ENCODE data around the gene RRAGA. TPM values are rescaled to one million over a fixed set of nuclear protein-coding genes. Genes with fewer than 3 reads are reported as not detected.

RRAGA gene
- total and polyA plus RNA-seq, 4 donors: 47.8 to 90.7 (median 66.1) TPM

DNA sequence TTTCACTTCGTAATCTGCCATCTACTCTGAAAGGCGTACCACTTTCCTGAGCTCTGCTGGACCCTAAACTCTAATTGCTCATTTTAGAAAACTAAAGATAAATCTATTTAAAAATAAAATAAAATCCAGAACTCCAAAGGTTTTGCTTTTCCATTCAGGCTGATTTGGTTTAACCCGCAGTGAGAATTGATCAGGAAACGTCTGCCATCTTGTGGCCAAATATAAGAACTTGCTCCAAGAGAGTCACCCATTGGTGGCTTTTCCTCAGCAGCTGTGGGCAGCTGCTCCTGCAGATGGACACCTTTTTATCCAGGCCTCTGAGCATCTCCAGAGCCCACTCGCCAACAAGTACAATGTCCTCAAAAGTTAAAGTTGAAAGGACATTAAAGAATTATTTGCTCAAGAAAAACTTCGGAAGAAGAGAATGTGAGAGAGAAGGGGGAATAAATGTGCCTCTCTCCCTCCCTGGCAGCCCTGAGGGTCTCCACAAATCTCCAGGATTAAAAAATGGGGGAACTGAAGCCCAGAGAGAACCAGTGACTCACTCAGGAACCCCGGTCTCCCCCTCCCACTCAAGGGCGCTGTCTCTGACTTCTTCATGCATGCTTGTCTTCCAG lies 20.3 kb upstream of the RRAGA start:
- Histone ChIP-seq H3K9ac (ENCODE audit: insufficient read depth in 1 of 2, low read length in 2 of 2) (peak overlapping the region in 1 of 2 donors; percentile 58), H3K27ac (ENCODE audit: low read depth in 1 of 2, low read length in 1 of 2) (no peak overlapping the region), H3K27me3 (ENCODE audit: control insufficient read depth in 3 of 3, insufficient read depth in 3 of 3, low read length in 2 of 3) (no peaks in the 10 kb centered on the region), H3K9me3 (ENCODE audit: control insufficient read depth in 4 of 4, insufficient read depth in 3 of 4, low read length in 3 of 4) (peaks cover 0 to 2% (median 0%) of the 10 kb centered on the region in 4 donors), H3K4me3 (no peak overlapping the region), H3K36me3 (ENCODE audit: control insufficient read depth in 4 of 4, insufficient read depth in 4 of 4, low read length in 4 of 4) (no peaks in the 10 kb centered on the region), H3K4me1 (ENCODE audit: control insufficient read depth in 5 of 5, insufficient read depth in 5 of 5, low read length in 5 of 5) (peaks cover 0 to 5% (median 0%) of the 10 kb centered on the region in 5 donors)
- TF ChIP-seq, protein P1, sequence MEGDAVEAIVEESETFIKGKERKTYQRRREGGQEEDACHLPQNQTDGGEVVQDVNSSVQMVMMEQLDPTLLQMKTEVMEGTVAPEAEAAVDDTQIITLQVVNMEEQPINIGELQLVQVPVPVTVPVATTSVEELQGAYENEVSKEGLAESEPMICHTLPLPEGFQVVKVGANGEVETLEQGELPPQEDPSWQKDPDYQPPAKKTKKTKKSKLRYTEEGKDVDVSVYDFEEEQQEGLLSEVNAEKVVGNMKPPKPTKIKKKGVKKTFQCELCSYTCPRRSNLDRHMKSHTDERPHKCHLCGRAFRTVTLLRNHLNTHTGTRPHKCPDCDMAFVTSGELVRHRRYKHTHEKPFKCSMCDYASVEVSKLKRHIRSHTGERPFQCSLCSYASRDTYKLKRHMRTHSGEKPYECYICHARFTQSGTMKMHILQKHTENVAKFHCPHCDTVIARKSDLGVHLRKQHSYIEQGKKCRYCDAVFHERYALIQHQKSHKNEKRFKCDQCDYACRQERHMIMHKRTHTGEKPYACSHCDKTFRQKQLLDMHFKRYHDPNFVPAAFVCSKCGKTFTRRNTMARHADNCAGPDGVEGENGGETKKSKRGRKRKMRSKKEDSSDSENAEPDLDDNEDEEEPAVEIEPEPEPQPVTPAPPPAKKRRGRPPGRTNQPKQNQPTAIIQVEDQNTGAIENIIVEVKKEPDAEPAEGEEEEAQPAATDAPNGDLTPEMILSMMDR (IDR thresholded peaks at IDR 0.05; ENCODE audit: control extremely low read depth, extremely low read depth): peak; percentile 43
- ATAC-seq (ENCODE audit: insufficient read depth, low FRiP score) (no peak), DNase-seq (peak; percentile 70 to 89 (median 88))
- WGBS, 2 donors: 35 to 44% methylated on average over 8 of the region's 8 CpGs

DNA sequence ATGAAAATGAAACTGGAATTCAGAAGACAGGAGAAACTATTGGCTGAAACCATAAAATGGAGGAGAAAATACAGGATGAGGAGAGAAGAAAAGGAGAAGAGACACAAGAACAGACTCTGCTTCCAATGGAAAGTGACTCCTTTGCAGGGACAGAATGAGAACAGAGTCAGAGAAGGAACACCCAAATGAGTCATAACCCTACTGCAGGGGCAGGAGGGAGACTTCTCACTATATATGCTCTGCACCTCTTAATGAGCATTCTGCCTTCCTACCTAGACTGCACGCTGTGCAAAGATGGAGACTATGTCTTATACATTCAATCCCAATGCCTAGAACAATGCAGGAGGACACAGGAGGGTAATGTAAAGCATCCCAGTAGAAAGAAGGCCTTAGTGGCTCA lies 18.3 kb upstream of the RRAGA start:
- no peak overlapping the region for H3K27ac ChIP-seq (ENCODE audit: low read depth in 1 of 2, low read length in 1 of 2)
- TF ChIP-seq, protein P1 (IDR thresholded peaks at IDR 0.05; ENCODE audit: control extremely low read depth, extremely low read depth): no peak
- no peaks in the 10 kb centered on the region for H3K27me3 ChIP-seq (ENCODE audit: control insufficient read depth in 3 of 3, insufficient read depth in 3 of 3, low read length in 2 of 3)
- no peaks in the 10 kb centered on the region for H3K36me3 ChIP-seq (ENCODE audit: control insufficient read depth in 4 of 4, insufficient read depth in 4 of 4, low read length in 4 of 4)
- H3K9ac ChIP-seq (ENCODE audit: insufficient read depth in 1 of 2, low read length in 2 of 2): no peak overlapping the region
- ATAC-seq (ENCODE audit: insufficient read depth, low FRiP score) (no peak), DNase-seq (no peak)
- peaks cover 0 to 5% (median 0%) of the 10 kb centered on the region in 5 donors for H3K4me1 ChIP-seq (ENCODE audit: control insufficient read depth in 5 of 5, insufficient read depth in 5 of 5, low read length in 5 of 5)
- 96 to 97% methylated on average over 1 of the region's 1 CpG for WGBS, 2 donors
- H3K4me3 ChIP-seq: no peak overlapping the region
- H3K9me3 ChIP-seq (ENCODE audit: control insufficient read depth in 4 of 4, insufficient read depth in 3 of 4, low read length in 3 of 4): no peaks in the 10 kb centered on the region

DNA sequence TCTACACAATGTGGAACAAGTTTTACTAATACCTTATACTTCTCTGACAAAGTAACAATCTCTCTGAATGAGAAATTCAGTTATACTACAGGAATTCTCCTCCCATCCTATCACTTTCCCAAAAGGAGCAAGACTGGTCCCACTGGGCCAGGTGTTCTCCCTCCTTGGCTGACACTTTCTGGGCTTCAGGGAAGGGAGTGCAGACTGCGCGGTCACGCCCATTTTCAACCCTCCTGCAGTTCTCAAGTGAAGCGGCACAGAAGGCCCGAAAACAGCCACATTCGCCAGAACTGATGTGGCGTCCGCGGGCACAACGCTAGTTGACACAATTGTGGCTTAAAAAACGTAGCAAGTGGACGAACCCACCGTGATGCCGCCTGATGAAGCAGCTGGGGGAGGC lies 16.8 kb upstream of the RRAGA start:
- 75 to 87% methylated on average over 14 of the region's 14 CpGs for WGBS, 2 donors
- Histone ChIP-seq H3K9ac (ENCODE audit: insufficient read depth in 1 of 2, low read length in 2 of 2) (no peak overlapping the region), H3K36me3 (ENCODE audit: control insufficient read depth in 4 of 4, insufficient read depth in 4 of 4, low read length in 4 of 4) (no peaks in the 10 kb centered on the region), H3K9me3 (ENCODE audit: control insufficient read depth in 4 of 4, insufficient read depth in 3 of 4, low read length in 3 of 4) (no peaks in the 10 kb centered on the region), H3K4me1 (ENCODE audit: control insufficient read depth in 5 of 5, insufficient read depth in 5 of 5, low read length in 5 of 5) (peaks cover 0 to 5% (median 0%) of the 10 kb centered on the region in 5 donors), H3K27me3 (ENCODE audit: control insufficient read depth in 3 of 3, insufficient read depth in 3 of 3, low read length in 2 of 3) (no peaks in the 10 kb centered on the region), H3K4me3 (no peak overlapping the region), H3K27ac (ENCODE audit: low read depth in 1 of 2, low read length in 1 of 2) (no peak overlapping the region)
- no peak for ATAC-seq (ENCODE audit: insufficient read depth, low FRiP score)
- TF ChIP-seq, protein P1 (IDR thresholded peaks at IDR 0.05; ENCODE audit: control extremely low read depth, extremely low read depth): no peak
- DNase-seq: no peak

DNA sequence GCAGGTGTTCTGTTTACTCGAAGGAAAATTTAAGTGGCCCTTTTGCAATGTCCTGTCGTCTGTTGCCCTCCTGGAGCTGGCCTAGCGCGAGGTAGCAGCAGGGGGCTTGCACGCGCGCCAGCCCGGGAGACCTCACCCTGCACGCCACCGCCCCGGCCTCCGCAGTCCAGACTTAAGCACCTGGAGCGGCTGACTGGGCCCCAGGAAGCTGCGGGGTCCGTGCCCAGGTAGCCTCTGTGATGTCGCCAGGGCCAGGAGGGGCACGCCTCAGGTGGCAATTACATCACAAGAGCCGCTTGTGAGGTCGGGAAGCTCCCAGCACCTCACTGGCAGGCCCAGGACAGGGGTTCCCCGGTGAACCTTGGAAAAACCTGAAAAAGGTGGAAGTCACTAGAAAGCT lies 16.2 kb upstream of the RRAGA start, which contains the start of gene SAXO1:
TSS of gene SAXO1 (minus strand) at position 195 of the 400 bp plus-strand sequence. CDS start 301 bp downstream, outside the sequence.
- Histone ChIP-seq H3K36me3 (ENCODE audit: control insufficient read depth in 4 of 4, insufficient read depth in 4 of 4, low read length in 4 of 4) (no peaks in the 10 kb centered on the region), H3K9ac (ENCODE audit: insufficient read depth in 1 of 2, low read length in 2 of 2) (no peak within 1 kb of the TSS), H3K9me3 (ENCODE audit: control insufficient read depth in 4 of 4, insufficient read depth in 3 of 4, low read length in 3 of 4) (no peaks in the 10 kb centered on the region), H3K27me3 (ENCODE audit: control insufficient read depth in 3 of 3, insufficient read depth in 3 of 3, low read length in 2 of 3) (no peaks in the 10 kb centered on the region), H3K27ac (ENCODE audit: low read depth in 1 of 2, low read length in 1 of 2) (no peak within 1 kb of the TSS), H3K4me3 (no peak within 1 kb of the TSS), H3K4me1 (ENCODE audit: control insufficient read depth in 5 of 5, insufficient read depth in 5 of 5, low read length in 5 of 5) (peaks cover 0 to 5% (median 0%) of the 10 kb centered on the region in 5 donors)
- DNase-seq: no peak
- 72 to 85% methylated on average over 20 of the region's 20 CpGs for WGBS, 2 donors
- TF ChIP-seq, protein P1 (IDR thresholded peaks at IDR 0.05; ENCODE audit: control extremely low read depth, extremely low read depth): no peak
- no peak for ATAC-seq (ENCODE audit: insufficient read depth, low FRiP score)
